ENCODE results near the gene TUBGCP6.

TUBGCP6 gene

DNA sequence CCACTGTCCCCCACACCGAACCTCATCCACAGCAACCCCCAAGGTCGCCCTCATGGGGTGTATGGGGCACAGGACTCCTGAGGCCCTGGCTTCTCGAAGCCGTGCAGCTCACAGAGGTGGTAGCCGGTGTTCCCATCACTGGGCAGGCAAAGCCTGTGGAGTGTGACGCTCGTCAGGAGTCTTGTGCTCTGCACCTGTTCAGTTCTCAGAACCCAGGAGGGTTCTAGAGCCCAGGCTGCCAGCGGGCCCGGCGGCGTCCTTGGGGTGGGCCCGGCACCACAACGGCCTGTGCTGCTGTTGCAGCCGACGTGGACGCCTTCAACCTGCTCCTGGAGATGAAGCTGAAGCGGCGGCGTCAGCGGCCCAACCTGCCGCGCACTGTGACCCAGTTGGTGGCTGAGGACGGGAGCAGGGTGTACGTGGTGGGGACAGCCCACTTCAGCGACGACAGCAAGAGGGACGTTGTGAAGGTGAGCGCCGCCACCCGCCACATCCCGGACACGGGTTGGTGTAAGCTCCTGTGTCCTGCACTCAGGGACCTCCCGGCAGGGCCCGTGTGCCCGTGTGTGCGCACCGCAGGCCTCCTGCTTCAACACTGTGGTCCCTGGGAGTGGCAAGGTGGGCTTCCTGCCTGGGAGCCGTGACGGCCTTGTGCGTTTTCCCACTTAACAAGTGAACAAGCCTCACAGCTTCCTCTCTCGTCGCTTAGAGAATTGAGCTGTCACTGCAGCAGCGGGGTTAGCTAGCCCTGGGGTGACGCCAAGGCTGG is 50.6 kb downstream of the TUBGCP6 start:
- no peak for TF ChIP-seq GATA1 (IDR thresholded peaks at IDR 0.05; ENCODE audit: low read depth, low read length)
- TF ChIP-seq POLR2A (IDR thresholded peaks at IDR 0.05; ENCODE audit: low read length): no peak
- DNase-seq: no peak

DNA sequence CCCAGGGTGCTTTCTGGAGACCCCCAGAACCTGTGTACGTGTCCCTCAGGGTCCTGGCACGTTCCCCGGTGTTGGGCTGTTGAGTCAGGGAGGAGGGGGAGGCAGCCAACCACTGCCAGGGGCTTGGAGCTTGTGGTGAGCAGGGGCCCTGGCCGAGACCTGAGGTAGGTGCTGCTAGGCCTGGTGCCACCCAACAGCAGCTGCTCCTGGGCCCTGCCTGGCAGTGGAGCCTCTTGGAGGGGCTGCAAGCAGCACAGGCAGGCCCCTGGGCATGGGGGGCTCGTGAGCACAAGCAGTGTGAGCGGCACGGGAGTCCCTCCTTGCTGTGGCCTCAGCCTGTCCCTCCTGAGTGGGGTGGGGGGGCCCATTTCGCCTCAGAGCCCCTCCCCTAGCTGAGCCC is 51.2 kb downstream of the TUBGCP6 start:
- TF ChIP-seq GATA1 (IDR thresholded peaks at IDR 0.05; ENCODE audit: low read depth, low read length): no peak
- no peak for TF ChIP-seq POLR2A (IDR thresholded peaks at IDR 0.05; ENCODE audit: low read length)
- DNase-seq: no peak

DNA sequence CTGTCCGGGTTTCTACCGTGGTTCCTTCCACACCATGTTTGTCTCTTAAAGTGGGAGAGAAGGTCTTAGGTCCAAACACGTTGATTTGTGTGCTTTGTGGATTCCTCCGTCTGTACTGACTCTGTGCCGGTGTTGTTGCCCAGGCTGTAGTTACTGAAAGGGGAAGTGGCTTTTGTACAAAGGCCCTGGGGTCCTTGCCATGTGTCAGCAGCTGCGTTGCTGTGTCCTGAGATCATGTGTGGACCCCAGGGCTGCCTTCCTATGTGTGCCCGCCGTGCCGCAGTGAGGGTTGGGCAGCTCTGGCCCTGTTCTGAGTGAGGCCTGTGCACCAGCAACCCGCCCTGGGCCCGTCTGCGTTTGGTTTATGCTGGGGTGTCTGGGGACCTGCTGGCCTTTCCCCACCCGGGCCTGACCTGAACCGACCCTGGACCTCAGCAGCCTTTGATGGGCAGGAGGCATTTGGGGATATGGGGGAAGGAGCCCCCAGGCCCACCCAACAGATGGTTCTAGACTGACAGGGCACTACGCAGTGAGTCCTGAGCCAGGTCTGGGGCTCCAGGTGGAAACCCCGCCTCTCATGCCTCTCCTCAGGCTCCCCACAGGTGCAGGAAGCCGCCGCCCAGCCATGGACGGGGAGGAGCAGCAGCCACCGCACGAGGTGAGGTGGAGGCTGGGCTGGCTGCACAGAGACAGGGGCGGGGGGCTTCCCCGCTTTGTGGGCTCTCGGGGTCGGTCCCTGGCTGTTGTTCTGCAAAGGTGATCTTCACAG is 52.2 kb downstream of the TUBGCP6 start:
- no peak for TF ChIP-seq GATA1 (IDR thresholded peaks at IDR 0.05; ENCODE audit: low read depth, low read length)
- TF ChIP-seq POLR2A (IDR thresholded peaks at IDR 0.05; ENCODE audit: low read length): no peak
- DNase-seq: no peak

DNA sequence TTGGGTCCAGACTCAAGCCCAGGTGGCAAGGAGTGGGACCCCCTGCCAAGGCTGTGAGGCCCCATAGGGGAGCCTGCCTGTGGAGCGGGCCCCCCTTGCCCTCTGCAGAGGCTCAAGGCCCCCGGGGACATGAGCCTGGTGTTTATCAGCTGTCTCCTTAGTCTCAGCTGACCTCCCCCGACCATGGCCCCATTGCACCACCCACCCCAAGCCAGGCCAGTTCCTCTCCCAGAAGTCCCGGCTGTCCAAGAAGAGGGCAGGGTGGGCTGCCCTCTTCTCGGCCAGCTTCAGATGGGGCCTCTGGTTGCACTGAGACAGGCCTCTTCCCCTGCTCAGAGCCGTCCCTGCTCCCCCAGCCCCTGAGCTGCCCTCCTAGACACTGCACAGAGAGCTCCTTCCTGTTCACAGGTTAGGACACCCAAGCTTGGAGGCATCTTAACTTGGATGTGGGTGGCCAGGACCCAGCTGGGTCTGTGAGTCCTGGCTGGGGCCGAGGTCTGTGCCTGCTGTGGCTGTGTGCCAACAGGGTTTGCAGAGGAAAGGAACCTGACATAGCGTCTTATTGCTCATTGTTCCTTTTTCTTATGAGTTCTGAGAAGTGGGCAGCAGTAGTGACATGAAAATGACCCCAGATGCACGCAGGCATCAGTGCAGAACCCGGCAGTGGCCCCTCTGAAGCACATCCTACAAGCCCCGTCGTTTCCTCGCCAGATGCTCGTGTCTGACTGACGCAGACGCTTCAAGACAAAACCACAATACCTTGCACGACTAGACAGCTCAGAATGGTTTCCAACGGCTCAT is 53.7 kb downstream of the TUBGCP6 start:
- TF ChIP-seq POLR2A (IDR thresholded peaks at IDR 0.05; ENCODE audit: low read length): peak; percentile 13
- no peak for TF ChIP-seq GATA1 (IDR thresholded peaks at IDR 0.05; ENCODE audit: low read depth, low read length)
- DNase-seq: peak; percentile 61 to 62

DNA sequence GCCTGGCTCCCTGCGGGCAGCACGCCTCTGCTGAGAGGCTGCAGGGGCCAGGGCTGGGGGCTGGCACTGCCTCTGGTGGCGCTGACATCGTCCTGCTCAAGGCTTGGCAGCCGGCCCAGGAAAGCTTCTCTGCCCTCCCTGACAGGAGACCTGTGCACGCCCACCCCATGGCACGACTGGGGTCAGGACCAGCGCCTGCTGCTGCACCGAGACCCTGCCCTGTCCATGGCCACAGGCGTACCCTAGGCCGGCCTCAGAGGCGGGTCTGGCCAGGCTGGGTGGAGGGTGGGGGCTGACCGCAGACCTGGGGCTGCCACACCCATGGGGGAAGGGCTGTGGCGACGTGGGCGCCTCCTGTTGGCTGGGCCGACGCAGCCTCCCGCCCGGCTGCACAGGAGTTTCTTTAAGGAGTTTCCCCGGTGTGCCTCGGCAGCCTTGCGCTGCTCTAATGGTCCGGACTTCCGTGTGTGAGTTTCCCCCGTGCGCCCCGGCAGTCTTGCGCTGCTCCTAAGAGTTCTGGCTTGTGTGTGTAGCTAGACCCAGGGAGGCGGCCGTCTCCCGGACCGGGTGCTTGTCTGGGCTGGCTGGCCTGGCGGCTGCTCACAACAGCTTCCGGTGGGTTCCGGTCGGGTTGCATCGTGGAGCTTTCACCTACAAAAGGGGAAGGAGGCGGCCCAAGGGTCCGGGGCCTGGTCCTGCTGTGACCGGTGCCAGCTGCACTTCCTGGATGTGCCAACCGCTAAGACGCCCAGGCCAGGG is 54.5 kb downstream of the TUBGCP6 start:
- TF ChIP-seq GATA1 (IDR thresholded peaks at IDR 0.05; ENCODE audit: low read depth, low read length) (no peak), POLR2A (IDR thresholded peaks at IDR 0.05; ENCODE audit: low read length) (peak; percentile 53)
- DNase-seq: peak; percentile 90 to 93

DNA sequence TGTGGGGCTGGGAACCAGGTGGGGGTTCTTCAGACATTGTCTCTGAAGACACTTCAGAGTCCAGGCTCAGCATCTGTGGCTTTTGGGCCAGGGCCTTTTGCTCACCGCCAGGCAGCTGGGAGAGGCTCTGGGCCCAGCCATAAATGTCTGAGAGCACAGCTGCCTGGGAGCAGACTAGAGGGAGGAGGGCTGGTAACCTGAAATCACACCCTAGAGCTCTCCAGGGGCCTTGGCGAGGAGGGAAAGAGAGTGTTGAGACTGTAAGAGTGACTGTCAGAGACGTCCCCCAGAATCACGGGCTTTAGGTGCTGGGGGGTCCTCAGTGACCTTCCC is 55.0 kb downstream of the TUBGCP6 start:
- TF ChIP-seq GATA1 (IDR thresholded peaks at IDR 0.05; ENCODE audit: low read depth, low read length) (no peak), POLR2A (IDR thresholded peaks at IDR 0.05; ENCODE audit: low read length) (no peak)
- DNase-seq: no peak

DNA sequence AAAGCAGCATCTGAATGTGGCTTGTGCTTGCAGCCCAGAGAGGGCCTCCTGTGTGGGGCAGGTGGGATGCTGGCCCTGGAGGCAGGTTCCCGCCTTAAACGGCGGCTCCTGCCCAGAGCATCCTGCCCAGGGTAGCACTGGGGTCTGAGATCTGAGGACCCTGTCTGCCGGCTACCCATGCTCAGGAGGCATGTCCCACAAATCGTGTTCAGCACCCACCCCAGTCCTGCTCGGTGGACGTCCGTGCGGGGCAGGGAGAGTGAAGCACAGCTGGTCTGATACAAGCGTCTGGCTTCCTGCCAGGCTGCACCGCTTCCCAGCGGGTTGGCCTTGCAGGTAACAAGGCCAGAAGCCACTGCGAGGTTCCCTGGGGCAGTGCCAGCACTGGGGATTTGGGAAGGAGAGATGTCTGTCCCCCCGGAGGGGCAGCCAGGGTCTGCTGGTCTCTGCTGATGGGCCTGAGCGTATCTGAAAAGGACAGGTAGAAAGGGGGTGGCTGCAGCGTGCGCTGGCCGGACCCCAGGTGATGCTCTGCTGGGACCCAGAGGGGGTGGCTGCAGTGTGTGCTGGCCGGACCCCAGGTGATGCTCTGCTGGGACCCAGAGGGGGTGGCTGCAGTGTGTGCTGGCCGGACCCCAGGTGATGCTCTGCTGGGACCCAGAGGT is 55.5 kb downstream of the TUBGCP6 start:
- TF ChIP-seq POLR2A (IDR thresholded peaks at IDR 0.05; ENCODE audit: low read length) (no peak), GATA1 (IDR thresholded peaks at IDR 0.05; ENCODE audit: low read depth, low read length) (no peak)
- no peak for DNase-seq

DNA sequence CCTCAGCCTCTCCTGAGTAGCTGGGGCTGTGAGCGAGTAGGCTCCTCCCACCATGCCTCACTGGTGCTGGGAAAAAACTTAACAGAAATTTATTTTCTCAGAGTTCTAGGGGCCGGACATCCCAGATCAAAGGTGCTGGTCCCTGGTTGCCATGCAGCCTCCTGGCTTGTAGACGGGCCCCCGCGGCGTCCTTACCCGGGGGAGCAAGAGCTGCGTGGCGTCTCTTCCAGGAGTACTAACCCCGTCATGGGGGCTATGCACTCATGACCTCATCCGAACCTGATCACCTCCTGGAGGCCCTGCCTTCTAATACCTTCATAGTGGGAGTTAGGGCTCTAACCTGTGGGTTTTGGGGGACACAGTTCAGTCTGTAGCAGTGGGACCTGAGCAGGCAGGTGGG is 56.5 kb downstream of the TUBGCP6 start:
- TF ChIP-seq POLR2A (IDR thresholded peaks at IDR 0.05; ENCODE audit: low read length) (no peak), GATA1 (IDR thresholded peaks at IDR 0.05; ENCODE audit: low read depth, low read length) (no peak)

DNA sequence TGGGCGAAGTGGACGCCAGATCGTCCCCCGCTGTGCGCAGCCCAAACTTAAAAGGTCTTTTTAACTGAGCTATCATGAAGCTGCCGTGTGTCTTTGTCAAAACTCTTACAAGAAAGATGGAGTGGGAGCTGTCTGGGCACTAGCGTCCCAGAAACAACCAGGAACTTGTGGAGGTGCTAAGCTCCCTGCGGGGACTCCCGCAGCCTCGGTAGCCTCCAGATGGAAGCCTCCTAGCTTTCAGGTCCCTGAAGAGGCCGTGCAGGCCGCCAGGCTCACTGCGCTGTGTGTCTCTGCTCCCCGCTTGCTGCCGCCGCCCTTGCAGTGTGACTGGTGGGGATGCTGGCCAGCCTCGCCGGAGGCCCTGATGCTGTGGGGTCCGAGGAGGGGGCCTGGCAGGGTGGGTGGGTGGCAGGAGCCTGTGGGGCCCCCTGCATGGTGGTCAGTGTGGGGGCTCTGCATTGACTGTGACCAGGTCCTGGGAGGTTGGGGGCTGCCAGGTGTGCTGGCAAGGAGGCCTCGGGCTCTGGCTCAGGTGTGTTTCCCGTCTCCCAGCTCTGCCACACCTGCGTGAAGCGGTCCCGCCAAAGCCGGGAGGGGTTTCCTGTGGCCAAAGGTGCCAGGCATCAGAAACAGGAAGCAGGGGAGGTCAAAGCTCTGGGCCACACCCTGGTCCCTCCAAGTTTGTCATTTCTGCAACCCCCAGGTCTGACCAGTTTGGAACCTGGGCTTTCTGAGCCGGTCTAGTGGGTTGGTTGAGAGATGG is 57.9 kb downstream of the TUBGCP6 start:
- peak; percentile 38 to 42 for DNase-seq

More for the DNA sequence above, 56.5 kb downstream of the TUBGCP6 start:
- no peak for DNase-seq

DNA sequence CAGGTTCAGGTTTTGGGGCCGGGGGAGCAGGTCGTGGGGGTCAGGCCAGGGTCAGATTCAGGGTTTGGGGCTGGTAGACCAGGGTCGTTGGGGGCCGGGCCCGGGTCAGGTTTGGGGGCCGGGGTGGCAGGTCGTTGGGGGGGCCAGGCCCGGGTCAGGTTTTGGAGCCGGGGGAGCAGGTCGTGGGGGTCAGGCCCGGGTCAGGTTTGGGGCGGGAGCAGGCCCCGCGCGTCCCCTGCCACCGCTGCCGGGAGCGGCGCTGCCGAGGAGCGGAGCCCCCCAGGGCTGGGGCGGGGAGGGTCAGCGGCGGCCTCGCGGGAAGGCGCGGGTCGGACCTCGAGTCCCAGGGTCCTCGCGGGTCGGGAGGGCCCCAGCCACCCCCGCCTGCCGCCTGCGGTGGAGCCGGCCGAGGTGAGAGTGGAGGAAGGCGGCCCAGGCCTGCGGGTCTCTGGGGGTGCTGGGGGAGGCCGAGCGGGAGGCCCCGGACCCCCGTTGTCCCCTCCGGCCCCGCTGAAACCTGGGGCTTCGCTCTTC is 58.6 kb downstream of the TUBGCP6 start:
- no peak for TF ChIP-seq GATA1 (IDR thresholded peaks at IDR 0.05; ENCODE audit: low read depth, low read length)
- TF ChIP-seq POLR2A (IDR thresholded peaks at IDR 0.05; ENCODE audit: low read length): no peak
- DNase-seq: peak; percentile 30 to 50

More for the DNA sequence above, 57.9 kb downstream of the TUBGCP6 start:
- TF ChIP-seq GATA1 (IDR thresholded peaks at IDR 0.05; ENCODE audit: low read depth, low read length): no peak
- no peak for TF ChIP-seq POLR2A (IDR thresholded peaks at IDR 0.05; ENCODE audit: low read length)

DNA sequence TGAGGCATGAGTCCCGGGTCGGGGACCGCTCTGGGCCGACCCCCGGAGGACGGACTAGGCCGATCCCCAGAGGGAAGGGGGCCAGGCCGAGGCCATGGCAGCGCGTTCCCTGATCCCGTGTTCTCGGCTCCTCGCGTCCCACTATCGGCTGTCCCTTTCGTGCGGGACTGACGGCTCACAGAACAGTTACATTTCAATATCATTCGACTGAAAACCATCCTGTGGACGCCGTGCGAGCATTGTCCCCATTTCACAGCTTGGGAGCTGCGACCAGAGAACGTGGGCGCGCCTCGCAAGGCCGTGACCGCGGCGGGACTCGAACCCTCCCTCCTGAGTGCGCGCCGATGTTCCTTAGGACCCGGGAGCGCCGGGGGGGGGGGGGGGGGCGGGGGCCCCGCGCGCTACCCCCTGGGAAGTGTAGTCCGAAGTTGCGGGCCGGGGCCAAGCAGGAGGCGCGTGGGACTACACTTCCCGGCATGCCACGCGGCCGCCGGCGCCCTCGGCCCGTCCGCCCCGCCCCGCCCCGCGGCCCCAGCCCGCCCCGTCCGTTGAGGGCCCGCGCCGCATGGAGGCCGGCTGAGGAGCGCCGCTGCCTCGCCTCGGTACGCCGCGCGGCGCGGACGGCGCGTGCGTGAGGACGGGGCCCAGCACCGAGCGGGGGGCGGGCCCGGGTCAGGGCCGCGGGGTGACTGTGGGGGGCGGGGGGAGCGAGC is 59.3 kb downstream of the TUBGCP6 start, which contains the start of gene TRABD:
Gene TRABD (plus strand): TSS at position 539 of the 713 bp plus-strand sequence. CDS start 7,148 bp downstream, outside the sequence.
- DNase-seq: peak; percentile 92 to 95
- TF ChIP-seq GATA1 (IDR thresholded peaks at IDR 0.05; ENCODE audit: low read depth, low read length): no peak
- TF ChIP-seq POLR2A (IDR thresholded peaks at IDR 0.05; ENCODE audit: low read length): no peak
